Thyroid gland (tissue), 4 donors: ENCODE data around the gene NPDC1. TPM values are rescaled to one million over a fixed set of nuclear protein-coding genes. Genes with fewer than 3 reads are reported as not detected.

Source experiments
- DNase-seq, 2 donors: peaks; one replicate each; pipeline ENCODE4 v3.0.0-alpha.2; 2019
- H3K27ac ChIP-seq, 3 donors: fragments of 200-600 bp; sonication (generic); 1 replicate in 2 of 3; 2 replicates in 1 of 3; pipeline ENCODE4 v1.5.1; 2016 to 2019; ENCODE audit warnings: mild to moderate bottlenecking in 1 of 3, moderate library complexity in 1 of 3
- H3K27me3 ChIP-seq: fragments of 200-600 bp; sonication (generic); one replicate; pipeline ENCODE4 v1.5.1; 2019
- H3K36me3 ChIP-seq, 2 donors: fragments of 200-600 bp; sonication (generic); one replicate each; pipeline ENCODE4 v1.5.1; 2016 to 2019
- H3K4me1 ChIP-seq, 2 donors: fragments of 200-600 bp; sonication (generic); one replicate each; pipeline ENCODE4 v1.5.1; 2017 to 2019
- H3K4me3 ChIP-seq, 3 donors: fragments of 200-600 bp; sonication (generic); replicated peaks in 1 of 3; 1 replicate in 2 of 3; 2 replicates in 1 of 3; pipeline ENCODE4 v1.5.1; 2016; ENCODE audit warnings: mild to moderate bottlenecking in 1 of 3
- H3K9me3 ChIP-seq: fragments of 200-600 bp; sonication (generic); one replicate; pipeline ENCODE4 v1.5.1; 2017
- CTCF ChIP-seq, 6 experiments: fragments of 200-600 bp in 3 of 6; fragments of 450-650 bp in 3 of 6; sonication (generic) in 3 of 6; IDR thresholded peaks; one replicate each; pipeline ENCODE4 v1.5.1; 2016 to 2019; ENCODE audit warnings: antibody characterized with exemption in 6 of 6, mild to moderate bottlenecking in 2 of 6, inconsistent platforms in 1 of 6, moderate library complexity in 1 of 6
- POLR2A ChIP-seq, 2 donors: fragments of 450-650 bp; IDR thresholded peaks; one replicate each; pipeline ENCODE4 v1.6.1; 2017; ENCODE audit warnings: antibody characterized with exemption in 2 of 2, mild to moderate bottlenecking in 2 of 2, moderate library complexity in 1 of 2
- WGBS, 2 donors: methylation state at CpG; one replicate each; pipeline ENCODE4 v1.1.5; 2017; 5-methylcytosine and 5-hydroxymethylcytosine counted together
- intact Hi-C: fragments of 100-400 bp; cut with DNase I; formaldehyde crosslinking; loops from one replicate; pipeline ENCODE4 v1.15.1; 2023
- total RNA-seq, 4 donors: library from RNA; depleted of rRNA; stranded (reverse); fragments of >200 nt; gene quantifications; one replicate each; pipeline ENCODE4 v1.2.3, GENCODE V29; 2016

The NPDC1 gene
- total RNA-seq, 4 donors from 2014 or later, result 23.3 to 65.9 (median 35.4) TPM

- no peaks in the 10 kb centered on the region for H3K9me3 ChIP-seq
- no peaks in the 10 kb centered on the region for H3K36me3 ChIP-seq
- peak in 1 of 2 donors; percentile 39 for TF ChIP-seq POLR2A (IDR thresholded peaks at IDR 0.05)
- TF ChIP-seq CTCF (IDR thresholded peaks at IDR 0.05), result no peak
- H3K27me3 ChIP-seq, result no peaks in the 10 kb centered on the region
- H3K4me1 ChIP-seq, result peaks cover 29 to 42% of the 10 kb centered on the region in 2 donors
- intact Hi-C loops, result no loop called here
- WGBS, 2 donors, result 15 to 22% methylated on average over 5 to 9 of the region's 95 CpGs
- peak; percentile 37 to 50 for DNase-seq
- peak within 1 kb of the TSS; percentile 22 to 49 (median 49) for H3K4me3 ChIP-seq
- peak within 1 kb of the TSS; percentile 46 to 64 (median 53) for H3K27ac ChIP-seq
Measured at GRCh38 chr9:137027369-137028262, 18.4 kb downstream of the NPDC1 start, which contains the start of gene ABCA2. ABCA2 (minus strand) TSS chr9:137028237; CDS start chr9:137028140, 97 bp downstream.

- no peaks in the 10 kb centered on the region for H3K36me3 ChIP-seq
- TF ChIP-seq CTCF (IDR thresholded peaks at IDR 0.05), result no peak
- TF ChIP-seq POLR2A (IDR thresholded peaks at IDR 0.05), result no peak
- 12% methylated on average over 3 of the region's 4 CpGs; no CpG with 5 or more reads in 1 of the 2 donors for WGBS, 2 donors
- H3K27ac ChIP-seq, result peak overlapping the region; percentile 46 to 63 (median 53)
- intact Hi-C loops, result no loop called here
- peak overlapping the region in 1 of 3 donors; percentile 49 for H3K4me3 ChIP-seq
- no peaks in the 10 kb centered on the region for H3K27me3 ChIP-seq
- H3K4me1 ChIP-seq, result peaks cover 29 to 42% of the 10 kb centered on the region in 2 donors
- no peaks in the 10 kb centered on the region for H3K9me3 ChIP-seq
- DNase-seq, result peak; percentile 78 to 81
Measured at GRCh38 chr9:137026828-137027227, 19.1 kb downstream of the NPDC1 start.

- H3K36me3 ChIP-seq, result no peaks in the 10 kb centered on the region
- DNase-seq, result no peak
- H3K27ac ChIP-seq, result peak overlapping the region in 1 of 3 donors; percentile 32
- H3K4me3 ChIP-seq, result no peak overlapping the region
- intact Hi-C loops, result no loop called here
- peaks cover 29 to 42% of the 10 kb centered on the region in 2 donors for H3K4me1 ChIP-seq
- 83 to 93% methylated on average over 2 of the region's 2 CpGs for WGBS, 2 donors
- no peaks in the 10 kb centered on the region for H3K27me3 ChIP-seq
- TF ChIP-seq POLR2A (IDR thresholded peaks at IDR 0.05) (no peak), CTCF (IDR thresholded peaks at IDR 0.05) (no peak)
- no peaks in the 10 kb centered on the region for H3K9me3 ChIP-seq
Measured at GRCh38 chr9:137026384-137026783, 19.6 kb downstream of the NPDC1 start.

GRCh38 chr9:137025517-137025966 is 20.4 kb downstream of the NPDC1 start:
- Histone ChIP-seq H3K9me3 (no peaks in the 10 kb centered on the region), H3K36me3 (peaks cover 0 to 4% of the 10 kb centered on the region in 2 donors), H3K27ac (no peak overlapping the region), H3K27me3 (no peaks in the 10 kb centered on the region), H3K4me1 (peaks cover 29 to 42% of the 10 kb centered on the region in 2 donors), H3K4me3 (no peak overlapping the region)
- DNase-seq, result peak; percentile 89 to 93
- WGBS, 2 donors, result 39 to 100% methylated on average over 1 to 8 of the region's 21 CpGs
- TF ChIP-seq POLR2A (IDR thresholded peaks at IDR 0.05), result no peak
- TF ChIP-seq CTCF (IDR thresholded peaks at IDR 0.05), result peak in 4 of 6 experiments; percentile 19 to 38 (median 30)
- intact Hi-C loops, result no loop called here

- H3K27ac ChIP-seq, result no peak overlapping the region
- H3K4me1 ChIP-seq, result peaks cover 18 to 27% of the 10 kb centered on the region in 2 donors
- no peaks in the 10 kb centered on the region for H3K9me3 ChIP-seq
- H3K36me3 ChIP-seq, result peaks cover 0 to 10% of the 10 kb centered on the region in 2 donors
- 79 to 94% methylated on average over 8 to 15 of the region's 15 CpGs for WGBS, 2 donors
- no peak overlapping the region for H3K4me3 ChIP-seq
- no peaks in the 10 kb centered on the region for H3K27me3 ChIP-seq
- no peak for DNase-seq
- no peak for TF ChIP-seq POLR2A (IDR thresholded peaks at IDR 0.05)
- no peak for TF ChIP-seq CTCF (IDR thresholded peaks at IDR 0.05)
- intact Hi-C loops, result no loop called here
Measured at GRCh38 chr9:137023583-137023991, 22.4 kb downstream of the NPDC1 start.
